ENCODE results near the gene CASQ1. TPM values are rescaled to one million over a fixed set of nuclear protein-coding genes. Genes with fewer than 3 reads are reported as not detected.

CASQ1 gene
- total and polyA plus RNA-seq, 4 experiments from 2014 or later = not detected

DNA sequence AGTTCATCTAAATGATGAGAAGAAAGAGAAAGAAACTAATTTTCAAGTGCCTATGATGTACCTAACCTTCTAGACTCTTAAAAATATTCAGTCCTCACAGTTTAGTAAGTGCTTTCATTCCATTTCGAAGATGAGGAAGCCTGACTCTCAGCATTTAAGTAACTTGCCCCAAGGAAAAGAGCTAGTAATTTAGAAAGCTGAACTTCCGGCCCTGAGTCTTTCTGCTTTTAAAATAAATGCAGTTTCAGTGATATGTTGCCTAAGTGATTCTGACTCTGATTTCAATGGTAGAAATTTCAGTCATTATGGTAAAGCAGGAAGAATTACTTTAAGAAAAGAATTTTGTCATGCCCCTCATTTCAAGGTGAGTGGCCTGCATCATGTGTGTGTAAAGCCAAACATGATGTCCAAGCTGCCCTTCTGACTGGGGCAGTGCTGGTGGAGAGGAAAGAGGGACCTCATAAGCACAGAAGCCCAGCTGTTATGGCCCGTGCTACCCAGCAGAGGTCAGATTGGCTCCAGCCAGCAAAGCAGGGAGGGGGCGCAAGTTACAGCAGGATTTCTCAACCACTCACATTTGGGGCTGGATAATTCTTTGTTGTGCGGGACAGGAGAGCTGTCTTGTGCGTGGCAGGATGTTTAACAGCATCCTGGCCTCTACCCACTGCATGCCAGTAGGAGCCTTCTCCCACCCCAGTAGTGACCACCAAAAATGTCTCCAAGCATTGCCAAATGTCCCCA, 28.2 kb upstream of the CASQ1 start:
- H3K27me3 Mint-ChIP-seq = peaks cover 3 to 24% of the 10 kb centered on the region in 2 donors
- H3K9me3 ChIP-seq (ENCODE audit: control insufficient read depth in 1 of 2, low read length in 2 of 2) = no peaks in the 10 kb centered on the region
- H3K4me1 Mint-ChIP-seq = no peaks in the 10 kb centered on the region
- no peak overlapping the region for H3K4me3 Mint-ChIP-seq
- H3K36me3 Mint-ChIP-seq = no peaks in the 10 kb centered on the region
- H3K9me3 Mint-ChIP-seq = no peaks in the 10 kb centered on the region
- H3K36me3 ChIP-seq (ENCODE audit: insufficient read depth, low read length) = no peaks in the 10 kb centered on the region
- no peak overlapping the region for H3K27ac Mint-ChIP-seq
- no peaks in the 10 kb centered on the region for H3K27me3 ChIP-seq (ENCODE audit: insufficient read depth, low read length)
- no peak for DNase-seq
- intact Hi-C loops (cut with micrococcal nuclease) = no loop called here
- no peak overlapping the region for H3K27ac ChIP-seq (ENCODE audit: low read depth, low read length)
- H3K4me1 ChIP-seq (ENCODE audit: insufficient read depth, low read length) = no peaks in the 10 kb centered on the region
- ChIA-PET CTCF (ENCODE audit: partially characterized antibody) (no interaction called here), POLR2A (ENCODE audit: partially characterized antibody) (no interaction called here)
- no peak overlapping the region for H3K4me3 ChIP-seq (ENCODE audit: low read length in 2 of 2)

DNA sequence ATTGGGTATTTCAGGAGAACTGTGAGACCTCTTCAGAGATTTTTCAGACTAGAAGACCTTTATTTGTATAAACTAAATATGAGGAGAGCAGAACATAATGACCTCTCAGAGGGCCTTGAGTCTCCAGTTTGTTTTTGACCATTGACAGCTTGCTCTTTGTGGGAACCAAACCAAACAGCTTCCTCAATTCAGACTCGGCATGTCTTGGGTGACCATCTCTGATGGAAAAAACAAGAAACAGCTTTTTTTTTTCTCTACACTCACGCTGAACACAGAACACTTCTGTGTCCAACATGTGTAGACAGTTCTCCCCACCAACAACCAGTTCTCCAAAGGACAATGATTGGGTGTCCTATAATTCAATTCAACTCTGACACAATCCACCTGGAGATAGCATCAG, 27.4 kb upstream of the CASQ1 start:
- no peaks in the 10 kb centered on the region for H3K27me3 ChIP-seq (ENCODE audit: insufficient read depth, low read length)
- H3K4me1 Mint-ChIP-seq = no peaks in the 10 kb centered on the region
- peaks cover 4 to 24% of the 10 kb centered on the region in 2 donors for H3K27me3 Mint-ChIP-seq
- H3K4me1 ChIP-seq (ENCODE audit: insufficient read depth, low read length) = no peaks in the 10 kb centered on the region
- no peak for DNase-seq
- H3K9me3 ChIP-seq (ENCODE audit: control insufficient read depth in 1 of 2, low read length in 2 of 2) = no peaks in the 10 kb centered on the region
- H3K36me3 Mint-ChIP-seq = no peaks in the 10 kb centered on the region
- H3K9me3 Mint-ChIP-seq = no peaks in the 10 kb centered on the region
- no peak overlapping the region for H3K27ac Mint-ChIP-seq
- no peak overlapping the region for H3K27ac ChIP-seq (ENCODE audit: low read depth, low read length)
- POLR2A ChIA-PET (ENCODE audit: partially characterized antibody) = no interaction called here
- CTCF ChIA-PET (ENCODE audit: partially characterized antibody) = no interaction called here
- no peaks in the 10 kb centered on the region for H3K36me3 ChIP-seq (ENCODE audit: insufficient read depth, low read length)
- H3K4me3 ChIP-seq (ENCODE audit: low read length in 2 of 2) = no peak overlapping the region
- no peak overlapping the region for H3K4me3 Mint-ChIP-seq
- intact Hi-C loops (cut with micrococcal nuclease) = no loop called here

DNA sequence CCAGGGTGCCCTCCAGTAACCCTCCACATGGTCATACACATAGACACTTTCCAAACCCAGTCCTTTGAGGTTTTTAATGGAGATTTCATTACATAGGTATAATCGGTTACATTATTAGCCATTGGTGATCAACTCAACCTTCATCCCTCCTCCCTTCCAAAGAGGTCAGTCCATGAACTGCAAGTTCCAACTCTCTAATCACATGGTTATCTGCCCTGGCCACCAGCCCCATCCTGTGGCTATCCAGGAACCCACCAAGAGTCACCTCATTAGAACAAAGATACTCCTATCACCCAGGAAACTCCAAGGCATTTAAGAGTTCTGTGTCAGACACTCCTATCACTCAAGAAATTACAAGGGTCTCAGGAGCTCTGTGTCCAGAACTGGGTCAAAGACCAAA, 26.8 kb upstream of the CASQ1 start:
- H3K27me3 ChIP-seq (ENCODE audit: insufficient read depth, low read length) = no peaks in the 10 kb centered on the region
- Mint-ChIP-seq H3K36me3 (no peaks in the 10 kb centered on the region), H3K9me3 (no peaks in the 10 kb centered on the region), H3K4me1 (no peaks in the 10 kb centered on the region), H3K27me3 (peaks cover 6 to 26% of the 10 kb centered on the region in 2 donors), H3K27ac (no peak overlapping the region), H3K4me3 (no peak overlapping the region)
- no peaks in the 10 kb centered on the region for H3K4me1 ChIP-seq (ENCODE audit: insufficient read depth, low read length)
- ChIA-PET CTCF (ENCODE audit: partially characterized antibody) (no interaction called here), POLR2A (ENCODE audit: partially characterized antibody) (no interaction called here)
- no peak overlapping the region for H3K4me3 ChIP-seq (ENCODE audit: low read length in 2 of 2)
- H3K36me3 ChIP-seq (ENCODE audit: insufficient read depth, low read length) = no peaks in the 10 kb centered on the region
- H3K27ac ChIP-seq (ENCODE audit: low read depth, low read length) = no peak overlapping the region
- intact Hi-C loops (cut with micrococcal nuclease) = no loop called here
- DNase-seq = no peak
- no peaks in the 10 kb centered on the region for H3K9me3 ChIP-seq (ENCODE audit: control insufficient read depth in 1 of 2, low read length in 2 of 2)

DNA sequence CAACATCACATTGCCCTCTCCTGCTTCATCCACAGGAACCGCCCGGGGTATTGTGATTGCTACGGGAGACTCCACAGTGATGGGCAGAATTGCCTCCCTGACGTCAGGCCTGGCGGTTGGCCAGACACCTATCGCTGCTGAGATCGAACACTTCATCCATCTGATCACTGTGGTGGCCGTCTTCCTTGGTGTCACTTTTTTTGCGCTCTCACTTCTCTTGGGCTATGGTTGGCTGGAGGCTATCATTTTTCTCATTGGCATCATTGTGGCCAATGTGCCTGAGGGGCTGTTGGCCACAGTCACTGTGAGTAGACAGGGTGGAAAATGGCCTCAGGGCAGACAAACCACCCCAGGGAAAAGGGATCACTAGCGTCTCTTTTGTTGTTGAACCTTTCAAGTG, 26.3 kb upstream of the CASQ1 start:
- H3K27me3 Mint-ChIP-seq = peaks cover 6 to 31% of the 10 kb centered on the region in 2 donors
- CTCF ChIA-PET (ENCODE audit: partially characterized antibody) = no interaction called here

DNA sequence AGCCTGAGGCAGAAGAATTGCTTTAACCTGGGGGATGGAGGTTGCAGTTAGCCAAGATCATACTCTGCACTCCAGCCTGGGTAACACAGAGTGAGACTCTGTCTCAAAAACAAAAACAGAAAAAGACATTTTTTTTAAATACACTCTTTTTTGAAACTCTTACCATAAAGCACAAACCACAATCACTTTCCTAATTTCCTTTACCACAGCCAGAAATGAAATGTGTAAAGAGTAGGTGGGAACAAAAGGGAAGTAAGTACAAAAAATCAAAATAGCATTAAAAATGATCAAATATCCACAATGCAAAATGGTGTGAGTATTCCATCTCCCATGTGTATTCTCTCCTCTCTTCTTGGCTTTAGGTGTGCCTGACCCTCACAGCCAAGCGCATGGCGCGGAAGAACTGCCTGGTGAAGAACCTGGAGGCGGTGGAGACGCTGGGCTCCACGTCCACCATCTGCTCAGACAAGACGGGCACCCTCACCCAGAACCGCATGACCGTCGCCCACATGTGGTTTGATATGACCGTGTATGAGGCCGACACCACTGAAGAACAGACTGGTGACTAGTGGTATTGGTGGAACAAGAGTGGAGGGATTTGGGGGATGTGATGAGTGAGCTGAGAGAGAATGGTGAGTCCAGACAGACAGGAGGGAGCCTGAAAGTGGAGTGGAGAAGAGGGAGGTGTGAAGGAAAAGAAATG, 24.1 kb upstream of the CASQ1 start:
- H3K27ac Mint-ChIP-seq = no peak overlapping the region
- CTCF ChIA-PET (ENCODE audit: partially characterized antibody) = no interaction called here

More for the DNA sequence above, 26.3 kb upstream of the CASQ1 start:
- Mint-ChIP-seq H3K36me3 (no peaks in the 10 kb centered on the region), H3K4me3 (no peak overlapping the region), H3K4me1 (peaks cover 0 to 2% (median 0%) of the 10 kb centered on the region in 4 donors), H3K9me3 (no peaks in the 10 kb centered on the region), H3K27ac (no peak overlapping the region)
- no peaks in the 10 kb centered on the region for H3K36me3 ChIP-seq (ENCODE audit: insufficient read depth, low read length)
- intact Hi-C loops (cut with micrococcal nuclease) = no loop called here
- POLR2A ChIA-PET (ENCODE audit: partially characterized antibody) = no interaction called here
- no peaks in the 10 kb centered on the region for H3K27me3 ChIP-seq (ENCODE audit: insufficient read depth, low read length)
- H3K4me1 ChIP-seq (ENCODE audit: insufficient read depth, low read length) = no peaks in the 10 kb centered on the region
- H3K4me3 ChIP-seq (ENCODE audit: low read length in 2 of 2) = no peak overlapping the region
- H3K9me3 ChIP-seq (ENCODE audit: control insufficient read depth in 1 of 2, low read length in 2 of 2) = no peaks in the 10 kb centered on the region
- no peak for DNase-seq
- no peak overlapping the region for H3K27ac ChIP-seq (ENCODE audit: low read depth, low read length)

DNA sequence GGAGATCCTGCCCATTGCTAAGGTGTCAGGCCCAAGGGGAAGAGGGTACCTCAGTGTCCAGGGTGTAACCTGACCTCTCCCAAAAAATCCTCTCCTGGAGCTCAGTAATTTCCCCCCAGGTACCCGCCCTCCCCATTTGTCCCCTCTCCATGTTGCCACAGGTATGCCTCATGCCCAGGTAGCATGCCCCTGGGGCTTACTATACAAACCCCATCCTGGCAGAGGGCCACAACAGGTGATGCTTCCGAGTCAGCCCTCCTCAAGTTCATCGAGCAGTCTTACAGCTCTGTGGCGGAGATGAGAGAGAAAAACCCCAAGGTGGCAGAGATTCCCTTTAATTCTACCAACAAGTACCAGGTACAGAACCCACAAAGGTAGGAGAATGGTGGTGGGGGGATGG, 23.3 kb upstream of the CASQ1 start:
- Histone ChIP-seq H3K4me3 (ENCODE audit: low read length in 2 of 2) (no peak overlapping the region), H3K4me1 (ENCODE audit: insufficient read depth, low read length) (no peaks in the 10 kb centered on the region), H3K9me3 (ENCODE audit: control insufficient read depth in 1 of 2, low read length in 2 of 2) (no peaks in the 10 kb centered on the region), H3K27ac (ENCODE audit: low read depth, low read length) (no peak overlapping the region), H3K27me3 (ENCODE audit: insufficient read depth, low read length) (no peaks in the 10 kb centered on the region), H3K36me3 (ENCODE audit: insufficient read depth, low read length) (no peaks in the 10 kb centered on the region)
- no peaks in the 10 kb centered on the region for H3K36me3 Mint-ChIP-seq
- H3K4me1 Mint-ChIP-seq = peaks cover 0 to 10% (median 5%) of the 10 kb centered on the region in 4 donors
- peaks cover 10 to 32% of the 10 kb centered on the region in 2 donors for H3K27me3 Mint-ChIP-seq
- ChIA-PET CTCF (ENCODE audit: partially characterized antibody) (no interaction called here), POLR2A (ENCODE audit: partially characterized antibody) (no interaction called here)
- no peak overlapping the region for H3K4me3 Mint-ChIP-seq
- H3K27ac Mint-ChIP-seq = no peak overlapping the region
- DNase-seq = no peak
- no peaks in the 10 kb centered on the region for H3K9me3 Mint-ChIP-seq
- intact Hi-C loops (cut with micrococcal nuclease) = no loop called here

More for the DNA sequence above, 24.1 kb upstream of the CASQ1 start:
- H3K4me1 ChIP-seq (ENCODE audit: insufficient read depth, low read length) = no peaks in the 10 kb centered on the region
- H3K36me3 ChIP-seq (ENCODE audit: insufficient read depth, low read length) = no peaks in the 10 kb centered on the region
- no peaks in the 10 kb centered on the region for H3K36me3 Mint-ChIP-seq
- H3K4me3 ChIP-seq (ENCODE audit: low read length in 2 of 2) = no peak overlapping the region
- H3K27me3 ChIP-seq (ENCODE audit: insufficient read depth, low read length) = no peaks in the 10 kb centered on the region
- H3K27ac ChIP-seq (ENCODE audit: low read depth, low read length) = no peak overlapping the region
- POLR2A ChIA-PET (ENCODE audit: partially characterized antibody) = no interaction called here
- no peak for DNase-seq
- intact Hi-C loops (cut with micrococcal nuclease) = no loop called here
- H3K4me1 Mint-ChIP-seq = peaks cover 0 to 10% (median 5%) of the 10 kb centered on the region in 4 donors
- no peak overlapping the region for H3K4me3 Mint-ChIP-seq
- H3K27me3 Mint-ChIP-seq = peaks cover 8 to 33% of the 10 kb centered on the region in 2 donors
- no peaks in the 10 kb centered on the region for H3K9me3 Mint-ChIP-seq
- no peaks in the 10 kb centered on the region for H3K9me3 ChIP-seq (ENCODE audit: control insufficient read depth in 1 of 2, low read length in 2 of 2)

DNA sequence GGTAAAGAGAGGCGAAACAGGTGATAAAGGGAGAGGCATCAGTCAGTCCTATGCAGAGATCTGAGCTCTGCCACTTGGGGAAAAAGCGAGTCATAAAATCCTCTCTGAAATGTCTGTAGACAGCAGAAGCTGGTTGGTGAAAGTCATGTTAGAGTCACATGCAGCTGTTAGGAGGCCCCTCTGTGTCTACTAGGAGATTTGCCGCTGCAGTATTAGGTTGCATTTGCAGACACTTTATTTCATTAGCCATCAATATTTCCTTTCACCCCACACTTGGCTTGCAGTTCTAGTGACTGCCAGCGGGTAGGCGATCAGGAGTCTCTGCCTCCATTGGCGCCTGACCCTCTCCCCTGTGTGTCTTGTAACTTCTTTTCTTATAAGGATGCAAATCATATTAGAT, 22.8 kb upstream of the CASQ1 start:
- H3K27ac Mint-ChIP-seq = no peak overlapping the region
- ChIA-PET POLR2A (ENCODE audit: partially characterized antibody) (no interaction called here), CTCF (ENCODE audit: partially characterized antibody) (no interaction called here)
- peaks cover 12 to 33% of the 10 kb centered on the region in 2 donors for H3K27me3 Mint-ChIP-seq
- H3K36me3 Mint-ChIP-seq = no peaks in the 10 kb centered on the region
- no peak for DNase-seq
- Histone ChIP-seq H3K4me3 (ENCODE audit: low read length in 2 of 2) (no peak overlapping the region), H3K36me3 (ENCODE audit: insufficient read depth, low read length) (no peaks in the 10 kb centered on the region), H3K9me3 (ENCODE audit: control insufficient read depth in 1 of 2, low read length in 2 of 2) (no peaks in the 10 kb centered on the region), H3K4me1 (ENCODE audit: insufficient read depth, low read length) (no peaks in the 10 kb centered on the region), H3K27me3 (ENCODE audit: insufficient read depth, low read length) (no peaks in the 10 kb centered on the region), H3K27ac (ENCODE audit: low read depth, low read length) (no peak overlapping the region)
- intact Hi-C loops (cut with micrococcal nuclease) = no loop called here
- H3K4me3 Mint-ChIP-seq = no peak overlapping the region
- peaks cover 0 to 10% (median 5%) of the 10 kb centered on the region in 4 donors for H3K4me1 Mint-ChIP-seq
- H3K9me3 Mint-ChIP-seq = no peaks in the 10 kb centered on the region

Measured in CD4-positive, alpha-beta memory T cell (primary cell).